Vagina (tissue), 2 donors: ENCODE measurements around the gene HAPLN2.

Source experiments
- CTCF ChIP-seq, 3 experiments: fragments of 450-650 bp in 2 of 3; fragments of 200-600 bp in 1 of 3; sonication (generic) in 1 of 3; IDR thresholded peaks; one replicate each; pipeline ENCODE4 v1.5.1; 2017 to 2019; ENCODE audit warnings: antibody characterized with exemption in 3 of 3, mild to moderate bottlenecking in 2 of 3, moderate library complexity in 2 of 3
- POLR2AphosphoS5 ChIP-seq, 2 donors: sonication (generic); formaldehyde crosslinking; IDR thresholded peaks; one replicate each; pipeline ENCODE4 v1.9.0; 2017; ENCODE audit warnings: antibody characterized with exemption in 2 of 2, mild to moderate bottlenecking in 2 of 2, low read depth in 1 of 2; ENCODE audit not compliant: insufficient read depth in 1 of 2

- TF ChIP-seq CTCF (IDR thresholded peaks at IDR 0.05), result no peak
- no peak for TF ChIP-seq POLR2AphosphoS5 (IDR thresholded peaks at IDR 0.05; ENCODE audit: insufficient read depth in 1 of 2, low read depth in 1 of 2)
Measured at GRCh38 chr1:156642265-156643048, 23.2 kb downstream of the HAPLN2 start.
